ENCODE results near the gene GSTM1. TPM values are rescaled to one million over a fixed set of nuclear protein-coding genes. Genes with fewer than 3 reads are reported as not detected.

GSTM1 gene
- total and polyA plus RNA-seq, 2 of the 8 experiments (the other 6 are each of a cell fraction or from before 2014, with no cell fraction given), result 16.7 to 42.5 TPM

GRCh38 chr1:109697066-109697465 lies 9.4 kb downstream of the GSTM1 start (continued):
- no peak for TF ChIP-seq CHD7 (IDR thresholded peaks at IDR 0.05; ENCODE audit: insufficient replicate concordance, low read length)
- TF ChIP-seq EP300 (IDR thresholded peaks at IDR 0.05; ENCODE audit: borderline replicate concordance in 1 of 2, low read depth in 2 of 2, low read length in 2 of 2), result no peak
- no peak for TF ChIP-seq HDAC6 (IDR thresholded peaks at IDR 0.05; ENCODE audit: low read depth, low read length)
- TF ChIP-seq SP2 (IDR thresholded peaks at IDR 0.05; ENCODE audit: low read length), result no peak
- no peak for TF ChIP-seq KDM1A (IDR thresholded peaks at IDR 0.05; ENCODE audit: borderline replicate concordance, low read length)
- TF ChIP-seq SIRT6 (IDR thresholded peaks at IDR 0.05; ENCODE audit: low read length), result no peak
- TF ChIP-seq SP4 (IDR thresholded peaks at IDR 0.05; ENCODE audit: low read length), result no peak
- TF ChIP-seq CTBP2 (IDR thresholded peaks at IDR 0.05; ENCODE audit: borderline replicate concordance, insufficient read depth, insufficient read length, low read length), result no peak
- TF ChIP-seq CHD2 (IDR thresholded peaks at IDR 0.05; ENCODE audit: low read length), result no peak
- TF ChIP-seq FOSL1 (IDR thresholded peaks at IDR 0.05; ENCODE audit: insufficient read depth, low read depth, low read length), result no peak
